Nephron (organoid): ENCODE measurements around the gene GATA6.

ENCODE experiments used
- H3K27ac Mint-ChIP-seq, 3 experiments: 2 replicates each; pipeline ENCODE4 v1.8.0; 2020; ENCODE audit warnings: mixed read lengths in 3 of 3, mild to moderate bottlenecking in 2 of 3, moderate library complexity in 1 of 3
- H3K27me3 Mint-ChIP-seq: 2 replicates; pipeline ENCODE4 v1.8.0; 2021; ENCODE audit warnings: low read depth, mild to moderate bottlenecking, moderate library complexity, mixed read lengths
- H3K36me3 Mint-ChIP-seq: 2 replicates; pipeline ENCODE4 v1.8.0; 2020; ENCODE audit warnings: low read depth, mixed read lengths
- H3K4me1 Mint-ChIP-seq: 2 replicates; pipeline ENCODE4 v1.8.0; 2020; ENCODE audit warnings: mixed read lengths
- H3K4me3 Mint-ChIP-seq, 3 experiments: 2 replicates each; pipeline ENCODE4 v1.8.0; 2020; ENCODE audit warnings: mild to moderate bottlenecking in 3 of 3, mixed read lengths in 3 of 3, moderate library complexity in 2 of 3
- H3K9me3 Mint-ChIP-seq: 2 replicates; pipeline ENCODE4 v1.8.0; 2020; ENCODE audit warnings: mixed read lengths
- CTCF ChIP-seq, 3 experiments: fragments of 200-600 bp; sonication (generic); IDR thresholded peaks; one replicate each; pipeline ENCODE4 v1.5.0; 2021; ENCODE audit warnings: antibody characterized with exemption in 3 of 3; ENCODE audit not compliant: unreplicated experiment in 3 of 3

The GATA6 gene

DNA sequence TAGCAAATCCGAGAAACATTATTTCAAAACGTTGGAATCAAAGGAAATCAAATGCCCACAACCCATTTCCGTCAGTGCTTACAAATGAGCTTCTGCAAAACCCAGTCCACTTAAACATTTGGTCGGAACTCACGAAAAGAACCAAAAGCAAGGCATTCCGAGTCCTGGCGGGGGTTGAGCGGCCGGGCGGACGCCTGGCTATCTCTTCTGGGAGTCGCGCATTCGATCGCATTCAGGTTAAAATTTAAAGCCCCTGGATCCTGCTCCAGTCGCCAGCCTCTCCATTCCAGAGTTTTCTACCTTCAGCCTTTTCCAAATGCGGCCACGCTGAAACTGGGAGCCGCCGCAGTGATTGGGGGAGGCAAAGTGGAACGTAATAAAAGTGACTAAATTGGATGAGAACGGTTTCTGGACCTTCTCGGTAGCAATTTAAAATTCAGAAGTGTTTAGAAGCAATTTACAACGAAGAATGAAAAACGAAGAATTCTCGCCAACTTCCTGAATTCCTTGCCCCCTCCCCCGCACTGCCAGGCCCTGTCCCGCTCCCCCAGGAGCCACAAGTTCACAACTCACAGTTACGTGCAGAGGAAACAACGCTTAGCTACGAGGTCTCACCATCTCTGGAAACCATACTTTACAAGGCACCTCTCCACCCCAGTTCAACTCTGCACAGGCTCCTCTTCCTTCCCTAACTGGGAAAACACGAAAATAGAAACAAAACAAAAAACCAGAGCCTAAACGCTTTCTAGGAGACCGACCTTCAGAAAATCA is 1.7 kb upstream of the GATA6 start:
- peak overlapping the region; percentile 84 to 97 (median 96) for H3K27ac Mint-ChIP-seq
- peaks cover 4% of the 10 kb centered on the region for H3K36me3 Mint-ChIP-seq
- peak overlapping the region; percentile 93 to 95 (median 93) for H3K4me3 Mint-ChIP-seq
- no peak for TF ChIP-seq CTCF (IDR thresholded peaks at IDR 0.05; ENCODE audit: unreplicated experiment in 3 of 3)
- H3K9me3 Mint-ChIP-seq, result no peaks in the 10 kb centered on the region
- peaks cover 88% of the 10 kb centered on the region for H3K27me3 Mint-ChIP-seq
- peaks cover 26% of the 10 kb centered on the region for H3K4me1 Mint-ChIP-seq

- TF ChIP-seq CTCF (IDR thresholded peaks at IDR 0.05; ENCODE audit: unreplicated experiment in 3 of 3), result no peak
- peak overlapping the region; percentile 84 to 97 (median 96) for H3K27ac Mint-ChIP-seq
- peaks cover 11% of the 10 kb centered on the region for H3K36me3 Mint-ChIP-seq
- peaks cover 88% of the 10 kb centered on the region for H3K27me3 Mint-ChIP-seq
- peak overlapping the region; percentile 93 to 95 (median 93) for H3K4me3 Mint-ChIP-seq
- peaks cover 26% of the 10 kb centered on the region for H3K4me1 Mint-ChIP-seq
- H3K9me3 Mint-ChIP-seq, result peaks cover 4% of the 10 kb centered on the region
Observed at GRCh38 chr18:22168360-22168921, 948 bp upstream of the GATA6 start.

GRCh38 chr18:22169889-22170420 is 566 bp downstream of the GATA6 start:
- peak overlapping the region; percentile 92 to 99 (median 95) for H3K4me3 Mint-ChIP-seq
- TF ChIP-seq CTCF (IDR thresholded peaks at IDR 0.05; ENCODE audit: unreplicated experiment in 3 of 3), result no peak
- peaks cover 88% of the 10 kb centered on the region for H3K27me3 Mint-ChIP-seq
- peaks cover 24% of the 10 kb centered on the region for H3K36me3 Mint-ChIP-seq
- H3K9me3 Mint-ChIP-seq, result peaks cover 4% of the 10 kb centered on the region
- peak overlapping the region; percentile 97 to 99 (median 97) for H3K27ac Mint-ChIP-seq
- H3K4me1 Mint-ChIP-seq, result peaks cover 32% of the 10 kb centered on the region

DNA sequence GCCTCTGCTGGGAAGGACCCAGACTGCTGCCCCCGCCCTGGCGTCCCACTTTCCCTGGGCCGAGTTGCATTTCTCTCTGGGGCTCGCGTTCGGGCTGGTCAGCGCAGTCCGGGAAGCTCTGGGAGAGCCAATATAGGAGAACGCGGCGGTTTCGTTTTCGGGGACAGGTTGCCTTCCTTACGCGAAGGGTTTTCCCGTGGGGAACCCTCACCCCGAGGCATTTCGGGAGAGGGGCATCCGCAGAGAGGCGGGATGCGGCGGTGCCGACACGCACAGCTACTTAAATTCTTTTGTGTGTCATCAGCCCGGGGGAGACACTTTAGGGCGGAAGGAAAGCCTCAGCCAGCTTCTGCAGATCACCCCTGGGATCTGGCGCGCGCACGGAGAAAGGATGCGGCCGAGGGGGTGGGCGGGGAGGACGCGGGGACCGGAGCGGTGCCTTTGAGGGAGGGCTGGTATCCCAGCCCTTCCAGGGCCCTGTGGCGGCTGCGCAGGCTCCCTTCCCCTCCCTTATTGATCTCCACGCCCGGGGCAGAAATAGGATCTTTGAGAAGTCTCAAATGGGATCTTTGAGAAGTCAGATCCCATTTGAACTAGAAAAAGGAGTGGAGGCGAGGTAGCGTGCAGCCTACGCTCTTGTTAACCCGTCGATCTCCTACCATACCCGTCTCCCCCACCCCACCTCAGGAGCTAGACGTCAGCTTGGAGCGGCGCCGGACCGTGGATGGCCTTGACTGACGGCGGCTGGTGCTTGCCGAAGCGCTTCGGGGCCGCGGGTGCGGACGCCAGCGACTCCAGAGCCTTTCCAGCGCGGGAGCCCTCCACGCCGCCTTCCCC is 1.2 kb downstream of the GATA6 start:
- no peak for TF ChIP-seq CTCF (IDR thresholded peaks at IDR 0.05; ENCODE audit: unreplicated experiment in 3 of 3)
- Mint-ChIP-seq H3K27me3 (peaks cover 89% of the 10 kb centered on the region), H3K36me3 (peaks cover 29% of the 10 kb centered on the region), H3K4me3 (peak overlapping the region; percentile 92 to 99 (median 95)), H3K9me3 (peaks cover 4% of the 10 kb centered on the region), H3K4me1 (peaks cover 28% of the 10 kb centered on the region), H3K27ac (peak overlapping the region; percentile 97 to 99 (median 97))

DNA sequence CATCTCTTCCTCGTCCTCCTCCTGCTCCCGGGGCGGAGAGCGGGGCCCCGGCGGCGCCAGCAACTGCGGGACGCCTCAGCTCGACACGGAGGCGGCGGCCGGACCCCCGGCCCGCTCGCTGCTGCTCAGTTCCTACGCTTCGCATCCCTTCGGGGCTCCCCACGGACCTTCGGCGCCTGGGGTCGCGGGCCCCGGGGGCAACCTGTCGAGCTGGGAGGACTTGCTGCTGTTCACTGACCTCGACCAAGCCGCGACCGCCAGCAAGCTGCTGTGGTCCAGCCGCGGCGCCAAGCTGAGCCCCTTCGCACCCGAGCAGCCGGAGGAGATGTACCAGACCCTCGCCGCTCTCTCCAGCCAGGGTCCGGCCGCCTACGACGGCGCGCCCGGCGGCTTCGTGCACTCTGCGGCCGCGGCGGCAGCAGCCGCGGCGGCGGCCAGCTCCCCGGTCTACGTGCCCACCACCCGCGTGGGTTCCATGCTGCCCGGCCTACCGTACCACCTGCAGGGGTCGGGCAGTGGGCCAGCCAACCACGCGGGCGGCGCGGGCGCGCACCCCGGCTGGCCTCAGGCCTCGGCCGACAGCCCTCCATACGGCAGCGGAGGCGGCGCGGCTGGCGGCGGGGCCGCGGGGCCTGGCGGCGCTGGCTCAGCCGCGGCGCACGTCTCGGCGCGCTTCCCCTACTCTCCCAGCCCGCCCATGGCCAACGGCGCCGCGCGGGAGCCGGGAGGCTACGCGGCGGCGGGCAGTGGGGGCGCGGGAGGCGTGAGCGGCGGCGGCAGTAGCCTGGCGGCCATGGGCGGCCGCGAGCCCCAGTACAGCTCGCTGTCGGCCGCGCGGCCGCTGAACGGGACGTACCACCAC is 2.1 kb downstream of the GATA6 start:
- TF ChIP-seq CTCF (IDR thresholded peaks at IDR 0.05; ENCODE audit: unreplicated experiment in 3 of 3), result no peak
- peak overlapping the region; percentile 92 to 99 (median 95) for H3K4me3 Mint-ChIP-seq
- peak overlapping the region; percentile 97 to 99 (median 97) for H3K27ac Mint-ChIP-seq
- peaks cover 34% of the 10 kb centered on the region for H3K36me3 Mint-ChIP-seq
- peaks cover 4% of the 10 kb centered on the region for H3K9me3 Mint-ChIP-seq
- peaks cover 27% of the 10 kb centered on the region for H3K4me1 Mint-ChIP-seq
- H3K27me3 Mint-ChIP-seq, result peaks cover 88% of the 10 kb centered on the region
